MCF 10A (cell line): ENCODE results near the gene GPS1. TPM values are rescaled to one million over a fixed set of nuclear protein-coding genes. Genes with fewer than 3 reads are reported as not detected.

Experiments
- BruUV-seq: library from RNA; stranded (reverse); fragments of 400-500 nt; replicated peaks from 2 replicates; lab custom pipeline; 2021; lab: Mats Ljungman, UMichigan
- CTCF ChIA-PET: fragments of 300-600 bp; sonication (Branson Sonifier 250); formaldehyde crosslinking; extraction: SDS; loops from one replicate; lab custom pipeline; 2021; ENCODE audit warnings: antibody characterized with exemption, inconsistent platforms; lab: Yijun Ruan, JAX
- POLR2A ChIA-PET: fragments of 300-600, 350-650 bp; sonication (Branson Sonifier 250); formaldehyde crosslinking; extraction: SDS; loops from one replicate; lab custom pipeline; 2020; ENCODE audit warnings: antibody characterized with exemption, inconsistent platforms; lab: Yijun Ruan, JAX
- DNase-seq: peaks from one replicate; pipeline ENCODE4 v3.0.0-alpha.2; 2018; ENCODE audit not compliant: unreplicated experiment
- H3K27ac Mint-ChIP-seq: one replicate; pipeline ENCODE4 v1.8.0; 2022; ENCODE audit warnings: mild to moderate bottlenecking, low read depth, mixed read lengths; ENCODE audit not compliant: unreplicated experiment
- H3K27me3 Mint-ChIP-seq: one replicate; pipeline ENCODE4 v1.8.0; 2022; ENCODE audit warnings: mixed read lengths; ENCODE audit not compliant: insufficient read depth, unreplicated experiment
- H3K36me3 Mint-ChIP-seq: one replicate; pipeline ENCODE4 v1.8.0; 2022; ENCODE audit warnings: mild to moderate bottlenecking, moderate library complexity, mixed read lengths; ENCODE audit not compliant: insufficient read depth, unreplicated experiment
- H3K4me1 Mint-ChIP-seq: one replicate; pipeline ENCODE4 v1.8.0; 2022; ENCODE audit warnings: mixed read lengths; ENCODE audit not compliant: insufficient read depth, unreplicated experiment
- H3K4me3 Mint-ChIP-seq: one replicate; pipeline ENCODE4 v1.8.0; 2022; ENCODE audit warnings: mild to moderate bottlenecking, moderate library complexity, mixed read lengths; ENCODE audit not compliant: unreplicated experiment
- H3K9me3 Mint-ChIP-seq: one replicate; pipeline ENCODE4 v1.8.0; 2022; ENCODE audit warnings: mixed read lengths; ENCODE audit not compliant: unreplicated experiment
- CTCF ChIP-seq: fragments of 200-600 bp; IDR thresholded peaks from one replicate; pipeline ENCODE4 v1.8.0; 2022; ENCODE audit warnings: antibody characterized with exemption, mild to moderate bottlenecking; ENCODE audit not compliant: unreplicated experiment
- intact Hi-C: fragments of 100-400 bp; cut with micrococcal nuclease; formaldehyde crosslinking; loops from 2 replicates; pipeline ENCODE4 v1.14.1; 2022
- total RNA-seq: library from RNA; stranded (reverse); gene quantifications from 2 replicates; pipeline ENCODE4 v1.2.3, GENCODE V29; 2022

The GPS1 gene
- total RNA-seq, 1 experiment from 2014 or later, result 100 TPM

- ChIA-PET CTCF (interaction anchor here (0.6 to 1.3 kb wide), 3 partner anchors 23 to 55 kb away, joined by 4 read pairs; no protein-coding TSS in a partner anchor), POLR2A (no interaction called here)
- H3K4me3 Mint-ChIP-seq, result no peak overlapping the region
- H3K4me1 Mint-ChIP-seq, result no peaks in the 10 kb centered on the region
- no TSS peak for BruUV-seq
- no peaks in the 10 kb centered on the region for H3K27me3 Mint-ChIP-seq
- H3K9me3 Mint-ChIP-seq, result no peaks in the 10 kb centered on the region
- H3K27ac Mint-ChIP-seq, result no peak overlapping the region
- H3K36me3 Mint-ChIP-seq, result peaks cover 11% of the 10 kb centered on the region
- DNase-seq, result no peak
- TF ChIP-seq CTCF, result no peak
- intact Hi-C loops, result no loop called here
Measured at GRCh38 chr17:82013772-82014321, 37.9 kb upstream of the GPS1 start.

GRCh38 chr17:82014432-82014831 is 37.3 kb upstream of the GPS1 start:
- ChIA-PET CTCF (interaction anchor here (0.6 to 1.3 kb wide), 3 partner anchors 44 to 162 kb away, joined by 3 to 4 read pairs (median 4); no protein-coding TSS in a partner anchor), POLR2A (interaction anchor here (1.1 kb wide), 1 partner anchor 23 kb away, joined by 3 read pairs; no protein-coding TSS in a partner anchor)
- Mint-ChIP-seq H3K27me3 (no peaks in the 10 kb centered on the region), H3K9me3 (no peaks in the 10 kb centered on the region), H3K4me3 (no peak overlapping the region), H3K36me3 (peaks cover 11% of the 10 kb centered on the region), H3K4me1 (no peaks in the 10 kb centered on the region), H3K27ac (no peak overlapping the region)
- peak; percentile 25 for DNase-seq
- intact Hi-C loops, result no loop called here
- BruUV-seq, result no TSS peak
- no peak for TF ChIP-seq CTCF

GRCh38 chr17:82014971-82015310 is 36.8 kb upstream of the GPS1 start:
- Mint-ChIP-seq H3K27ac (no peak overlapping the region), H3K4me1 (no peaks in the 10 kb centered on the region), H3K4me3 (no peak overlapping the region), H3K36me3 (peaks cover 8% of the 10 kb centered on the region), H3K9me3 (no peaks in the 10 kb centered on the region), H3K27me3 (no peaks in the 10 kb centered on the region)
- intact Hi-C loops, result no loop called here
- TF ChIP-seq CTCF, result no peak
- ChIA-PET CTCF (interaction anchor here (0.6 to 1.5 kb wide), 3 partner anchors 56 to 163 kb away, joined by 3 to 10 read pairs (median 4); no protein-coding TSS in a partner anchor), POLR2A (interaction anchor here (1.1 kb wide), 1 partner anchor 23 kb away, joined by 3 read pairs; no protein-coding TSS in a partner anchor)
- DNase-seq, result no peak
- no TSS peak for BruUV-seq

GRCh38 chr17:82015311-82015971 is 36.3 kb upstream of the GPS1 start:
- DNase-seq, result no peak
- no peaks in the 10 kb centered on the region for H3K9me3 Mint-ChIP-seq
- no peak for TF ChIP-seq CTCF
- H3K36me3 Mint-ChIP-seq, result peaks cover 5% of the 10 kb centered on the region
- ChIA-PET POLR2A (interaction anchor here (1.1 kb wide), 1 partner anchor 24 kb away, joined by 3 read pairs; no protein-coding TSS in a partner anchor), CTCF (interaction anchor here (1.5 kb wide), 1 partner anchor 56 kb away, joined by 10 read pairs; no protein-coding TSS in a partner anchor)
- no peak overlapping the region for H3K4me3 Mint-ChIP-seq
- H3K27me3 Mint-ChIP-seq, result no peaks in the 10 kb centered on the region
- no TSS peak for BruUV-seq
- no peak overlapping the region for H3K27ac Mint-ChIP-seq
- peaks cover 1% of the 10 kb centered on the region for H3K4me1 Mint-ChIP-seq
- intact Hi-C loops, result no loop called here
